Astrocyte (in vitro differentiated cells and primary cell): ENCODE measurements around the gene NREP. TPM values are rescaled to one million over a fixed set of nuclear protein-coding genes. Genes with fewer than 3 reads are reported as not detected.

Source experiments
- DNase-seq: peaks from one replicate; pipeline ENCODE4 v3.0.0-alpha.2; 2010; ENCODE audit warnings: low read depth
- FAIRE-seq: peaks from 2 replicates; lab custom pipeline; 2011; peaks lifted over from hg19 to GRCh38; lab: Jason Lieb, UNC
- H2AFZ ChIP-seq: 2 replicates; pipeline ENCODE4 v1.6.0; 2012; ENCODE audit warnings: low read depth, low read length, inconsistent platforms
- H3K27ac ChIP-seq: 2 replicates; pipeline ENCODE4 v1.5.1; 2011; ENCODE audit warnings: low read depth, low read length, inconsistent platforms
- H3K27me3 ChIP-seq: 2 replicates; pipeline ENCODE4 v1.6.0; 2011; ENCODE audit warnings: low read length, inconsistent platforms; ENCODE audit not compliant: insufficient read depth
- H3K36me3 ChIP-seq: 2 replicates; pipeline ENCODE4 v1.5.1; 2011; ENCODE audit warnings: low read length, inconsistent platforms; ENCODE audit not compliant: insufficient read depth
- H3K4me1 ChIP-seq: 2 replicates; pipeline ENCODE4 v1.5.1; 2011; ENCODE audit warnings: low read length, inconsistent platforms; ENCODE audit not compliant: insufficient read depth
- H3K4me2 ChIP-seq: 2 replicates; pipeline ENCODE4 v1.6.0; 2012; ENCODE audit warnings: low read length, inconsistent platforms
- H3K4me3 ChIP-seq: 2 replicates; pipeline ENCODE4 v1.5.1; 2011; ENCODE audit warnings: low read depth, mild to moderate bottlenecking, low read length, inconsistent platforms; ENCODE audit not compliant: insufficient read depth
- H3K79me2 ChIP-seq: 2 replicates; pipeline ENCODE4 v1.6.0; 2012; ENCODE audit warnings: mild to moderate bottlenecking, low read length, inconsistent platforms; ENCODE audit not compliant: insufficient read depth
- H3K9ac ChIP-seq: 2 replicates; pipeline ENCODE4 v1.6.0; 2012; ENCODE audit warnings: mild to moderate bottlenecking, low read length, inconsistent platforms
- H3K9me3 ChIP-seq: 2 replicates; pipeline ENCODE4 v1.5.1; 2012; ENCODE audit warnings: low read depth, mild to moderate bottlenecking, low read length, inconsistent platforms; ENCODE audit not compliant: insufficient read depth
- H4K20me1 ChIP-seq: 2 replicates; pipeline ENCODE4 v1.6.0; 2012; ENCODE audit warnings: low read length, inconsistent platforms; ENCODE audit not compliant: insufficient read depth
- H3K27ac Mint-ChIP-seq: one replicate; pipeline ENCODE4 v1.8.0; 2021; ENCODE audit warnings: mild to moderate bottlenecking, mixed read lengths; ENCODE audit not compliant: unreplicated experiment
- H3K27me3 Mint-ChIP-seq: one replicate; pipeline ENCODE4 v1.8.0; 2021; ENCODE audit warnings: low read depth, mixed read lengths; ENCODE audit not compliant: unreplicated experiment
- H3K36me3 Mint-ChIP-seq: one replicate; pipeline ENCODE4 v1.8.0; 2021; ENCODE audit warnings: low read depth, mixed read lengths; ENCODE audit not compliant: unreplicated experiment
- H3K4me1 Mint-ChIP-seq: one replicate; pipeline ENCODE4 v1.8.0; 2021; ENCODE audit warnings: low read depth, mixed read lengths; ENCODE audit not compliant: unreplicated experiment
- H3K4me3 Mint-ChIP-seq: one replicate; pipeline ENCODE4 v1.8.0; 2021; ENCODE audit warnings: mild to moderate bottlenecking, moderate library complexity, mixed read lengths; ENCODE audit not compliant: unreplicated experiment
- H3K9me3 Mint-ChIP-seq: one replicate; pipeline ENCODE4 v1.8.0; 2021; ENCODE audit warnings: mild to moderate bottlenecking, mixed read lengths; ENCODE audit not compliant: unreplicated experiment
- CTCF ChIP-seq: IDR thresholded peaks from 2 replicates; pipeline ENCODE4 v1.5.1; 2011; ENCODE audit warnings: low read depth, mild to moderate bottlenecking, inconsistent platforms, low read length, moderate library complexity; ENCODE audit not compliant: insufficient read depth
- EZH2 ChIP-seq: IDR thresholded peaks from 2 replicates; pipeline ENCODE4 v1.6.1; 2012; ENCODE audit warnings: mild to moderate bottlenecking, low read length, inconsistent platforms; ENCODE audit not compliant: insufficient read depth
- total RNA-seq: library from RNA; stranded (reverse); gene quantifications from 2 replicates; pipeline ENCODE4 v1.2.1, GENCODE V29; 2021

Gene NREP
- total RNA-seq, 1 donor from 2014 or later = 185 TPM

GRCh38 chr5:111784491-111785181 lies 27.6 kb upstream of the NREP start:
- Histone ChIP-seq H3K4me3 (no peak overlapping the region), H3K27ac (no peak overlapping the region), H3K79me2 (no peaks in the 10 kb centered on the region), H2AFZ (no peak overlapping the region), H3K9ac (no peak overlapping the region), H3K9me3 (no peaks in the 10 kb centered on the region), H3K27me3 (no peaks in the 10 kb centered on the region), H3K4me1 (no peaks in the 10 kb centered on the region), H3K4me2 (no peak overlapping the region), H4K20me1 (no peaks in the 10 kb centered on the region), H3K36me3 (no peaks in the 10 kb centered on the region)
- TF ChIP-seq EZH2 (no peak), CTCF (no peak)
- H3K27ac Mint-ChIP-seq = no peak overlapping the region
- H3K36me3 Mint-ChIP-seq = no peaks in the 10 kb centered on the region
- no peaks in the 10 kb centered on the region for H3K27me3 Mint-ChIP-seq
- no peak for FAIRE-seq
- no peak for DNase-seq
- H3K4me3 Mint-ChIP-seq = no peak overlapping the region
- no peaks in the 10 kb centered on the region for H3K9me3 Mint-ChIP-seq
- H3K4me1 Mint-ChIP-seq = peaks cover 14% of the 10 kb centered on the region

- Histone ChIP-seq H3K9me3 (no peaks in the 10 kb centered on the region), H2AFZ (no peak overlapping the region), H3K9ac (no peak overlapping the region), H3K4me3 (no peak overlapping the region), H3K4me2 (no peak overlapping the region), H4K20me1 (no peaks in the 10 kb centered on the region), H3K4me1 (no peaks in the 10 kb centered on the region), H3K79me2 (no peaks in the 10 kb centered on the region), H3K27ac (no peak overlapping the region), H3K36me3 (no peaks in the 10 kb centered on the region), H3K27me3 (no peaks in the 10 kb centered on the region)
- H3K27ac Mint-ChIP-seq = no peak overlapping the region
- DNase-seq (no peak), FAIRE-seq (no peak)
- H3K4me1 Mint-ChIP-seq = peaks cover 14% of the 10 kb centered on the region
- no peaks in the 10 kb centered on the region for H3K27me3 Mint-ChIP-seq
- H3K9me3 Mint-ChIP-seq = no peaks in the 10 kb centered on the region
- no peak overlapping the region for H3K4me3 Mint-ChIP-seq
- no peaks in the 10 kb centered on the region for H3K36me3 Mint-ChIP-seq
- TF ChIP-seq CTCF (no peak), EZH2 (no peak)
Measured at GRCh38 chr5:111783537-111783936, 26.5 kb upstream of the NREP start.

- DNase-seq = no peak
- no peaks in the 10 kb centered on the region for H3K36me3 Mint-ChIP-seq
- H3K9me3 Mint-ChIP-seq = no peaks in the 10 kb centered on the region
- Histone ChIP-seq H3K27ac (no peak overlapping the region), H3K4me2 (no peak overlapping the region), H3K9ac (no peak overlapping the region), H3K36me3 (no peaks in the 10 kb centered on the region), H4K20me1 (no peaks in the 10 kb centered on the region), H3K4me1 (no peaks in the 10 kb centered on the region), H3K79me2 (no peaks in the 10 kb centered on the region), H2AFZ (no peak overlapping the region), H3K4me3 (no peak overlapping the region), H3K9me3 (no peaks in the 10 kb centered on the region), H3K27me3 (no peaks in the 10 kb centered on the region)
- H3K27ac Mint-ChIP-seq = no peak overlapping the region
- TF ChIP-seq EZH2 (no peak), CTCF (no peak)
- H3K4me3 Mint-ChIP-seq = no peak overlapping the region
- no peaks in the 10 kb centered on the region for H3K27me3 Mint-ChIP-seq
- H3K4me1 Mint-ChIP-seq = peaks cover 12% of the 10 kb centered on the region
- no peak for FAIRE-seq
Measured at GRCh38 chr5:111782216-111782615, 25.2 kb upstream of the NREP start.
